ENCODE measurements around the gene HEATR1.

GRCh38 chr1:236545621-236546169 is 58.6 kb downstream of the HEATR1 start:
- TF ChIP-seq CTCF (IDR thresholded peaks at IDR 0.05; ENCODE audit: low read depth, low read length) (no peak), POLR2A (IDR thresholded peaks at IDR 0.05; ENCODE audit: extremely low read depth, insufficient read length) (no peak)
